Measurements from ENCODE around the gene GRIK4. TPM values are rescaled to one million over a fixed set of nuclear protein-coding genes. Genes with fewer than 3 reads are reported as not detected.

GRIK4 gene
- total RNA-seq, 1 experiment from 2014 or later = not detected

DNA sequence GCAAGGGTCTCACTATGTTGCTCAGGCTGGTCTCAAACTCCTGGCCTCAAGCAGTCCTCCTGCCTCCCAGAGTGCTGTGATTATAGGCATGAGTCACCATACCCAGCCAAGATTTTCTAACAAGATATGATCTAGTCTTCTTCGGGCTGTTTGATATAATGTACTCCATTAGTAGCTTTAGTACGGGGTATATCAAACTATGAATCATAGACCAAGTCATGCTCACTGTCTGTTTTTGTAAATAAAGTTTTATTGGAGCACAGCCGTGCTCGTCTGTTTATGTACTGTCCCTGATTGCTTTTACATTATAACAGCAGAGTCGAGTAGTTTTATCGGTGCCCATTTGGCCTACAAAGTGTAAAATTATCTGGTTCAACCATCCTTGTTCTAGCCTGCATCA is 43.9 kb upstream of the GRIK4 start:
- H3K4me3 Mint-ChIP-seq (ENCODE audit: unreplicated experiment) = no peak overlapping the region
- POLR2A ChIA-PET = interaction anchor here (1.1 kb wide), 1 partner anchor 132 kb away, joined by 3 read pairs; no protein-coding TSS in a partner anchor
- intact Hi-C loops (cut with micrococcal nuclease) = no loop called here
- H3K36me3 Mint-ChIP-seq (ENCODE audit: insufficient read depth, unreplicated experiment) = peaks cover 90% of the 10 kb centered on the region
- no peaks in the 10 kb centered on the region for H3K27me3 Mint-ChIP-seq (ENCODE audit: insufficient read depth, unreplicated experiment)
- TF ChIP-seq, protein P1, sequence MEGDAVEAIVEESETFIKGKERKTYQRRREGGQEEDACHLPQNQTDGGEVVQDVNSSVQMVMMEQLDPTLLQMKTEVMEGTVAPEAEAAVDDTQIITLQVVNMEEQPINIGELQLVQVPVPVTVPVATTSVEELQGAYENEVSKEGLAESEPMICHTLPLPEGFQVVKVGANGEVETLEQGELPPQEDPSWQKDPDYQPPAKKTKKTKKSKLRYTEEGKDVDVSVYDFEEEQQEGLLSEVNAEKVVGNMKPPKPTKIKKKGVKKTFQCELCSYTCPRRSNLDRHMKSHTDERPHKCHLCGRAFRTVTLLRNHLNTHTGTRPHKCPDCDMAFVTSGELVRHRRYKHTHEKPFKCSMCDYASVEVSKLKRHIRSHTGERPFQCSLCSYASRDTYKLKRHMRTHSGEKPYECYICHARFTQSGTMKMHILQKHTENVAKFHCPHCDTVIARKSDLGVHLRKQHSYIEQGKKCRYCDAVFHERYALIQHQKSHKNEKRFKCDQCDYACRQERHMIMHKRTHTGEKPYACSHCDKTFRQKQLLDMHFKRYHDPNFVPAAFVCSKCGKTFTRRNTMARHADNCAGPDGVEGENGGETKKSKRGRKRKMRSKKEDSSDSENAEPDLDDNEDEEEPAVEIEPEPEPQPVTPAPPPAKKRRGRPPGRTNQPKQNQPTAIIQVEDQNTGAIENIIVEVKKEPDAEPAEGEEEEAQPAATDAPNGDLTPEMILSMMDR (IDR thresholded peaks at IDR 0.05; ENCODE audit: unreplicated experiment) = no peak
- CTCF ChIA-PET = no interaction called here
- no peaks in the 10 kb centered on the region for H3K9me3 Mint-ChIP-seq (ENCODE audit: unreplicated experiment)
- BruUV-seq (replicated peaks) = no TSS peak
- no peak overlapping the region for H3K27ac Mint-ChIP-seq (ENCODE audit: low read depth, unreplicated experiment)
- no peaks in the 10 kb centered on the region for H3K4me1 Mint-ChIP-seq (ENCODE audit: insufficient read depth, unreplicated experiment)
- no peak for DNase-seq (ENCODE audit: unreplicated experiment)

DNA sequence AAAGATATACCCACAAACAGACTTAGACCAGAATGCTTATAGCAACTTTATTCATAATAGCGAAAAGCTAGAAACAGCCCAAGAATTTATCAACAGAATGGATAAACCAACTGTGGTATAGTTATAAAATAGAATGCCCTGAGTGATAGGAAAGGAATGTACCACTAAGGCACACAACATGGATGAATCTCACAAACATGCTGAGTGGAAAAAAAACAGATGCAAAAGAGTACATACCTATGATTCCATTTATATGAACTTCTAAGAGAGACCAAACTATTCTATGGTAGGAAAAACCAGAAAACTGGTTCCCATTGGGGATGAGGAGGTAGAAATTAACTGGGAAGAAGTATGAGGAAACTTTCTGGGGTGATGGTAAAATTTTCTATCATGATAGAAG is 40.4 kb upstream of the GRIK4 start:
- POLR2A ChIA-PET = interaction anchor here (0.9 to 2.3 kb wide), 2 partner anchors 134 to 135 kb away, joined by 4 to 6 read pairs; partner anchors contain the start of gene ARHGEF12
- Mint-ChIP-seq H3K27ac (ENCODE audit: low read depth, unreplicated experiment) (no peak overlapping the region), H3K4me1 (ENCODE audit: insufficient read depth, unreplicated experiment) (no peaks in the 10 kb centered on the region), H3K27me3 (ENCODE audit: insufficient read depth, unreplicated experiment) (no peaks in the 10 kb centered on the region), H3K36me3 (ENCODE audit: insufficient read depth, unreplicated experiment) (peaks cover 77% of the 10 kb centered on the region), H3K4me3 (ENCODE audit: unreplicated experiment) (no peak overlapping the region), H3K9me3 (ENCODE audit: unreplicated experiment) (no peaks in the 10 kb centered on the region)
- no peak for DNase-seq (ENCODE audit: unreplicated experiment)
- intact Hi-C loops (cut with micrococcal nuclease) = no loop called here
- TF ChIP-seq, protein P1 (IDR thresholded peaks at IDR 0.05; ENCODE audit: unreplicated experiment) = no peak
- CTCF ChIA-PET = no interaction called here
- no TSS peak for BruUV-seq (replicated peaks)

DNA sequence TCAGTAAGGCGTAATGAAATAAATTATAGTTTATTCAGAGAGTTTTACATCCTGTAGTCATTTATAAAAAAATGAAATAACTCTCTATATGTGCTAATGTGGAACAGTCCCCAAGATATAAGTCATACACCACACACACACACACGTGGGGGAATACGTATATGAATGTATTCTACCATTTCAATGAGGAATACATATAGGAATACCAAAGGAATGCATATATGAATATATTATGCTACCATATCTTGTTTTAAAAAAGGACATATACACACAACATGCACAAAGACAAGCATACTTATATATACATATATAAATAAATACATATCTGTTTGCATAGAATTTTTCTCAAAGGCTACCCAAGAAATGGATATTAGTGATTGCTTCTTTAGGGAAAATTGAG is 39.6 kb upstream of the GRIK4 start:
- DNase-seq (ENCODE audit: unreplicated experiment) = no peak
- Mint-ChIP-seq H3K4me1 (ENCODE audit: insufficient read depth, unreplicated experiment) (no peaks in the 10 kb centered on the region), H3K27me3 (ENCODE audit: insufficient read depth, unreplicated experiment) (no peaks in the 10 kb centered on the region), H3K9me3 (ENCODE audit: unreplicated experiment) (no peaks in the 10 kb centered on the region), H3K36me3 (ENCODE audit: insufficient read depth, unreplicated experiment) (peaks cover 77% of the 10 kb centered on the region), H3K27ac (ENCODE audit: low read depth, unreplicated experiment) (no peak overlapping the region), H3K4me3 (ENCODE audit: unreplicated experiment) (no peak overlapping the region)
- intact Hi-C loops (cut with micrococcal nuclease) = no loop called here
- POLR2A ChIA-PET = no interaction called here
- TF ChIP-seq, protein P1 (IDR thresholded peaks at IDR 0.05; ENCODE audit: unreplicated experiment) = no peak
- CTCF ChIA-PET = no interaction called here
- BruUV-seq (replicated peaks) = no TSS peak

DNA sequence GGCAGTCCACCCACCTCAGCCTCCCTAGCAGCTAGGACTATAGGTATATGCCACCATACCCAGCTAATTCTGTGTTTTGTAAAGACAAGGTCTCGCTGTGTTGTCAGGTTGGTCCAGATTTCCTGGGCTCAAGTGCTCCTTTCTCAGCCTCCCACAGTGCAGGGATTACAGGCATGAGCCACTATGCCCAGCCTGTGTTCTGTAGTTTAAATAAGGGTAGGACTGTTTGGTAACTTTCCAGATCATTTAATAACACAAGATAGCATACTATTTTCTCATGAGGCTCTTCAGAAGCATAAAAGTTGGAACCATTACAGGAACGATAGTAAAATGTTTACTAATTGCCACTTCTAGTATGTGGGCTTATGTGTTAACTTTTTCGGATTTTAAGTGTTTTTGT is 38.0 kb upstream of the GRIK4 start:
- Mint-ChIP-seq H3K36me3 (ENCODE audit: insufficient read depth, unreplicated experiment) (peaks cover 75% of the 10 kb centered on the region), H3K27ac (ENCODE audit: low read depth, unreplicated experiment) (no peak overlapping the region), H3K4me3 (ENCODE audit: unreplicated experiment) (no peak overlapping the region), H3K9me3 (ENCODE audit: unreplicated experiment) (no peaks in the 10 kb centered on the region), H3K27me3 (ENCODE audit: insufficient read depth, unreplicated experiment) (no peaks in the 10 kb centered on the region), H3K4me1 (ENCODE audit: insufficient read depth, unreplicated experiment) (no peaks in the 10 kb centered on the region)
- TF ChIP-seq, protein P1 (IDR thresholded peaks at IDR 0.05; ENCODE audit: unreplicated experiment) = no peak
- intact Hi-C loops (cut with micrococcal nuclease) = no loop called here
- ChIA-PET POLR2A (interaction anchor here (0.6 to 1.0 kb wide), 2 partner anchors 138 to 184 kb away, joined by 3 read pairs; no protein-coding TSS in a partner anchor), CTCF (interaction anchor here (0.6 kb wide), 1 partner anchor 165 kb away, joined by 3 read pairs; no protein-coding TSS in a partner anchor)
- BruUV-seq (replicated peaks) = no TSS peak
- DNase-seq (ENCODE audit: unreplicated experiment) = no peak

All from MCF 10A (cell line).